ENCODE results near the gene ANKRD40CL. TPM values are rescaled to one million over a fixed set of nuclear protein-coding genes. Genes with fewer than 3 reads are reported as not detected.

The ANKRD40CL gene
- total RNA-seq, 1 donor from 2014 or later, result not detected

DNA sequence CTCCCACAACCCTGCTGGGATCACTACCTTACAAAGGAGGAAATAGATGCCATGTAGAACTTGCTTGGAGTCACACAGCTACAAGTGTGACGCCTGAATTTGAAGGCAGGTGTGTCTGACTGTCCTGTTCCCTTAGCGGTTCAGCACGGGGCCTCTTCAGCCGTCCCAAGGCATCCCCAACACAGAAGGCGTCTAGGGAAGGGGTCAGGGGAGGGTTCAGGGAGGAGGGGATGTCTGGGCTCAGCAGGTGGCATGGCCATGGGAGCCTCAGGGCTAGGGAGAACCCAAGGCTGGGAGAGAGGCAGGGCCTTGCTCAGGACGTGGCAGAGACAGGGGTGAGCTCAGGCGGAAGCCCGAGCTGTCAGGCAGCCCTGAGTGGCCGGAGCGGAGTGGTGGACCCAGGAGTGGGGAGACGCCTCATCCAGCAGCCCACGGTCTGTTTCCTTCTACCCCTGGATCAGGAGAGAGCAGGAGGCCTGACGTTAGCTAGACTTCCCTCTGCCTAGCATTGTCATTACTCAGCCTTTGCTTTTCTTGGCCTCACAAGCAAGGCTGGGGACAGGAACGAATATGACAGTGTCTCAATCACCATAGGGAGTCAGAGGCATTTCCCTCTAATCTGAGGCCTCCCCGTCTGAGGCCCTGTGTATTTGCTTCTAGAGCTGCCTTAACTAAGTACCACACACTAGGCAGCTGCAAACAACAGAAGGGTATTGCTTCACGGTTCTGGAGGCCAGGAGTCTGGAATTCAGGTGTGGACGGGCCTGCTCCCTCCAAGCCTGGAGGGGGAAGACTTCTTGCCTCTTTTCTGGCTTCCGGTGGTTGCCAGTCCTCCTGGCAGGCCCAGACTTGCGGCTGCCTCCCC lies 31.3 kb upstream of the ANKRD40CL start:
- DNase-seq, result no peak
- Mint-ChIP-seq H3K9me3 (ENCODE audit: unreplicated experiment) (peaks cover 3% of the 10 kb centered on the region), H3K27ac (ENCODE audit: unreplicated experiment) (peak overlapping the region; percentile 1), H3K4me1 (ENCODE audit: low read depth, unreplicated experiment) (peaks cover 11% of the 10 kb centered on the region), H3K4me3 (ENCODE audit: unreplicated experiment) (peak overlapping the region; percentile 49), H3K27me3 (ENCODE audit: unreplicated experiment) (peaks cover 8% of the 10 kb centered on the region), H3K36me3 (ENCODE audit: unreplicated experiment) (no peaks in the 10 kb centered on the region)
- TF ChIP-seq, protein P1, sequence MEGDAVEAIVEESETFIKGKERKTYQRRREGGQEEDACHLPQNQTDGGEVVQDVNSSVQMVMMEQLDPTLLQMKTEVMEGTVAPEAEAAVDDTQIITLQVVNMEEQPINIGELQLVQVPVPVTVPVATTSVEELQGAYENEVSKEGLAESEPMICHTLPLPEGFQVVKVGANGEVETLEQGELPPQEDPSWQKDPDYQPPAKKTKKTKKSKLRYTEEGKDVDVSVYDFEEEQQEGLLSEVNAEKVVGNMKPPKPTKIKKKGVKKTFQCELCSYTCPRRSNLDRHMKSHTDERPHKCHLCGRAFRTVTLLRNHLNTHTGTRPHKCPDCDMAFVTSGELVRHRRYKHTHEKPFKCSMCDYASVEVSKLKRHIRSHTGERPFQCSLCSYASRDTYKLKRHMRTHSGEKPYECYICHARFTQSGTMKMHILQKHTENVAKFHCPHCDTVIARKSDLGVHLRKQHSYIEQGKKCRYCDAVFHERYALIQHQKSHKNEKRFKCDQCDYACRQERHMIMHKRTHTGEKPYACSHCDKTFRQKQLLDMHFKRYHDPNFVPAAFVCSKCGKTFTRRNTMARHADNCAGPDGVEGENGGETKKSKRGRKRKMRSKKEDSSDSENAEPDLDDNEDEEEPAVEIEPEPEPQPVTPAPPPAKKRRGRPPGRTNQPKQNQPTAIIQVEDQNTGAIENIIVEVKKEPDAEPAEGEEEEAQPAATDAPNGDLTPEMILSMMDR (IDR thresholded peaks at IDR 0.05; ENCODE audit: partially characterized antibody, unreplicated experiment), result no peak

GRCh38 chr17:50797135-50797810 lies 30.0 kb upstream of the ANKRD40CL start:
- H3K4me3 Mint-ChIP-seq (ENCODE audit: unreplicated experiment), result no peak overlapping the region

GRCh38 chr17:50794361-50794760 lies 27.0 kb upstream of the ANKRD40CL start:
- Mint-ChIP-seq H3K36me3 (ENCODE audit: unreplicated experiment) (no peaks in the 10 kb centered on the region), H3K9me3 (ENCODE audit: unreplicated experiment) (peaks cover 3% of the 10 kb centered on the region), H3K27me3 (ENCODE audit: unreplicated experiment) (peaks cover 3% of the 10 kb centered on the region), H3K4me3 (ENCODE audit: unreplicated experiment) (no peak overlapping the region), H3K27ac (ENCODE audit: unreplicated experiment) (no peak overlapping the region), H3K4me1 (ENCODE audit: low read depth, unreplicated experiment) (peaks cover 12% of the 10 kb centered on the region)
- no peak for DNase-seq
- TF ChIP-seq, protein P1 (IDR thresholded peaks at IDR 0.05; ENCODE audit: partially characterized antibody, unreplicated experiment), result no peak

More at GRCh38 chr17:50797135-50797810, 30.0 kb upstream of the ANKRD40CL start:
- no peak overlapping the region for H3K27ac Mint-ChIP-seq (ENCODE audit: unreplicated experiment)
- no peaks in the 10 kb centered on the region for H3K36me3 Mint-ChIP-seq (ENCODE audit: unreplicated experiment)
- peaks cover 14% of the 10 kb centered on the region for H3K4me1 Mint-ChIP-seq (ENCODE audit: low read depth, unreplicated experiment)
- H3K9me3 Mint-ChIP-seq (ENCODE audit: unreplicated experiment), result peaks cover 3% of the 10 kb centered on the region
- TF ChIP-seq, protein P1 (IDR thresholded peaks at IDR 0.05; ENCODE audit: partially characterized antibody, unreplicated experiment), result no peak
- no peak for DNase-seq
- H3K27me3 Mint-ChIP-seq (ENCODE audit: unreplicated experiment), result peaks cover 8% of the 10 kb centered on the region

- DNase-seq, result no peak
- Mint-ChIP-seq H3K4me1 (ENCODE audit: low read depth, unreplicated experiment) (peaks cover 9% of the 10 kb centered on the region), H3K27ac (ENCODE audit: unreplicated experiment) (peak overlapping the region; percentile 1)
These were observed 25.7 kb upstream of the ANKRD40CL start for GRCh38 chr17:50793007-50793406.

More at GRCh38 chr17:50793007-50793406, 25.7 kb upstream of the ANKRD40CL start:
- peaks cover under 1% of the 10 kb centered on the region for H3K27me3 Mint-ChIP-seq (ENCODE audit: unreplicated experiment)
- peaks cover 1% of the 10 kb centered on the region for H3K9me3 Mint-ChIP-seq (ENCODE audit: unreplicated experiment)
- TF ChIP-seq, protein P1 (IDR thresholded peaks at IDR 0.05; ENCODE audit: partially characterized antibody, unreplicated experiment), result no peak
- H3K4me3 Mint-ChIP-seq (ENCODE audit: unreplicated experiment), result no peak overlapping the region
- H3K36me3 Mint-ChIP-seq (ENCODE audit: unreplicated experiment), result no peaks in the 10 kb centered on the region

All from glutamatergic neuron (in vitro differentiated cells).